Naive thymus-derived CD4-positive, alpha-beta T cell (primary cell): ENCODE measurements around the gene MMD2. TPM values are rescaled to one million over a fixed set of nuclear protein-coding genes. Genes with fewer than 3 reads are reported as not detected.

Source experiments
- ATAC-seq: fragments of 150-1000 bp; cut with Tn5 transposase; 2 replicates; pipeline ENCODE4 v1.10.0; 2021; ENCODE audit warnings: mild to moderate bottlenecking, moderate library complexity
- CTCF ChIA-PET: fragments of 350-600 bp; sonication (Branson Sonifier 250); formaldehyde crosslinking; loops from one replicate; lab custom pipeline; 2021; ENCODE audit warnings: antibody characterized with exemption; lab: Charles Lee
- POLR2A ChIA-PET: fragments of 350-600 bp; sonication (Branson Sonifier 250); formaldehyde crosslinking; loops from one replicate; lab custom pipeline; 2021; ENCODE audit warnings: antibody characterized with exemption, inconsistent platforms; lab: Charles Lee
- DNase-seq, 9 donors: peaks; one replicate each; pipeline versions ENCODE4 v3.0.0 to v3.0.0-alpha.2; 2020 to 2022; ENCODE audit warnings: mixed read lengths in 1 of 9
- H3K27ac ChIP-seq: one replicate; pipeline ENCODE4 v1.7.0; 2013; ENCODE audit warnings: mild to moderate bottlenecking, low read depth, low read length, moderate library complexity
- H3K27me3 ChIP-seq, 2 donors: one replicate each; pipeline ENCODE4 v1.7.0; 2013; ENCODE audit warnings: low read length in 2 of 2, mild to moderate bottlenecking in 2 of 2, moderate library complexity in 2 of 2; ENCODE audit not compliant: control insufficient read depth in 2 of 2, insufficient read depth in 2 of 2
- H3K36me3 ChIP-seq, 3 experiments: 1 replicate in 2 of 3; 2 replicates in 1 of 3; pipeline ENCODE4 v1.7.0; 2013; ENCODE audit warnings: low read length in 3 of 3, mild to moderate bottlenecking in 3 of 3, moderate library complexity in 1 of 3; ENCODE audit not compliant: insufficient read depth in 3 of 3, control insufficient read depth in 2 of 3
- H3K4me1 ChIP-seq, 2 donors: one replicate each; pipeline ENCODE4 v1.7.0; 2013; ENCODE audit warnings: low read length in 2 of 2, mild to moderate bottlenecking in 2 of 2, moderate library complexity in 1 of 2; ENCODE audit not compliant: control insufficient read depth in 2 of 2, insufficient read depth in 2 of 2
- H3K4me3 ChIP-seq: 2 replicates; pipeline ENCODE4 v1.7.0; 2013; ENCODE audit warnings: mild to moderate bottlenecking, low read length
- H3K9me3 ChIP-seq, 3 experiments: 1 replicate in 2 of 3; 2 replicates in 1 of 3; pipeline ENCODE4 v1.7.0; 2013; ENCODE audit warnings: low read length in 3 of 3; ENCODE audit not compliant: control insufficient read depth in 2 of 3
- H3K27ac Mint-ChIP-seq, 9 donors: one replicate each; pipeline ENCODE4 v1.8.0; 2020 to 2022; ENCODE audit warnings: mixed read lengths in 9 of 9, mild to moderate bottlenecking in 8 of 9, moderate library complexity in 5 of 9, inconsistent platforms in 2 of 9
- H3K27me3 Mint-ChIP-seq, 5 donors: one replicate each; pipeline ENCODE4 v1.8.0; 2021 to 2022; ENCODE audit warnings: mixed read lengths in 5 of 5, mild to moderate bottlenecking in 1 of 5
- H3K36me3 Mint-ChIP-seq, 5 donors: one replicate each; pipeline ENCODE4 v1.8.0; 2020 to 2022; ENCODE audit warnings: mixed read lengths in 5 of 5, mild to moderate bottlenecking in 3 of 5, inconsistent platforms in 1 of 5
- H3K4me1 Mint-ChIP-seq, 7 donors: one replicate each; pipeline ENCODE4 v1.8.0; 2020 to 2022; ENCODE audit warnings: mixed read lengths in 7 of 7, mild to moderate bottlenecking in 3 of 7, inconsistent platforms in 1 of 7
- H3K4me3 Mint-ChIP-seq, 10 donors: one replicate each; pipeline ENCODE4 v1.8.0; 2020 to 2022; ENCODE audit warnings: mild to moderate bottlenecking in 10 of 10, mixed read lengths in 10 of 10, moderate library complexity in 6 of 10, inconsistent platforms in 2 of 10
- H3K9me3 Mint-ChIP-seq, 11 donors: one replicate each; pipeline ENCODE4 v1.8.0; 2020 to 2022; ENCODE audit warnings: mixed read lengths in 11 of 11, mild to moderate bottlenecking in 4 of 11, inconsistent platforms in 1 of 11, moderate library complexity in 1 of 11
- intact Hi-C, 2 donors: fragments of 100-400 bp; cut with micrococcal nuclease; formaldehyde crosslinking; loops; one replicate each; pipeline ENCODE4 v1.15.1; 2023
- polyA plus RNA-seq, 2 donors: library from polyadenylated mRNA; unstranded; fragments of 300-500 nt; fragmentation: Illumina TruSeq; gene quantifications; one replicate each; pipeline ENCODE4 v1.2.3, GENCODE V29; 2021
- total RNA-seq, 6 experiments: library from RNA in 5 of 6; stranded (reverse) in 5 of 6; gene quantifications; 1 replicate in 5 of 6; 2 replicates in 1 of 6; pipeline ENCODE4 v1.2.3 and lab custom pipeline; 2021 to 2026

The MMD2 gene
- total and polyA plus RNA-seq, 7 experiments from 2014 or later: not detected

- Mint-ChIP-seq H3K27ac (no peak overlapping the region), H3K4me1 (peaks cover 0 to 1% (median 0%) of the 10 kb centered on the region in 7 donors), H3K9me3 (peaks cover 0 to 25% (median 12%) of the 10 kb centered on the region in 11 donors), H3K36me3 (peaks cover 0 to 3% (median 0%) of the 10 kb centered on the region in 5 donors), H3K27me3 (peaks cover 3 to 45% (median 33%) of the 10 kb centered on the region in 5 donors), H3K4me3 (no peak overlapping the region)
- H3K4me3 ChIP-seq: no peak overlapping the region
- no peaks in the 10 kb centered on the region for H3K36me3 ChIP-seq
- CTCF ChIA-PET: no interaction called here
- no peak overlapping the region for H3K27ac ChIP-seq
- ATAC-seq (no peak), DNase-seq (no peak)
- no peaks in the 10 kb centered on the region for H3K9me3 ChIP-seq
- POLR2A ChIA-PET: no interaction called here
- intact Hi-C loops: no loop called here
- no peaks in the 10 kb centered on the region for H3K4me1 ChIP-seq
- H3K27me3 ChIP-seq: no peaks in the 10 kb centered on the region
These were observed 10.6 kb downstream of the MMD2 start for GRCh38 chr7:4948402-4948801.

GRCh38 chr7:4945949-4946348 lies 13.0 kb downstream of the MMD2 start:
- no peaks in the 10 kb centered on the region for H3K4me1 ChIP-seq
- ATAC-seq (no peak), DNase-seq (no peak)
- intact Hi-C loops: no loop called here
- ChIA-PET CTCF (no interaction called here), POLR2A (no interaction called here)
- no peak overlapping the region for H3K27ac Mint-ChIP-seq
- no peaks in the 10 kb centered on the region for H3K36me3 Mint-ChIP-seq
- H3K9me3 ChIP-seq: no peaks in the 10 kb centered on the region
- H3K27ac ChIP-seq: no peak overlapping the region
- no peaks in the 10 kb centered on the region for H3K36me3 ChIP-seq
- no peak overlapping the region for H3K4me3 Mint-ChIP-seq
- no peak overlapping the region for H3K4me3 ChIP-seq
- H3K27me3 Mint-ChIP-seq: peaks cover 0 to 26% (median 21%) of the 10 kb centered on the region in 5 donors
- peaks cover 0 to 22% (median 12%) of the 10 kb centered on the region in 11 donors for H3K9me3 Mint-ChIP-seq
- peaks cover 0 to 1% (median 0%) of the 10 kb centered on the region in 7 donors for H3K4me1 Mint-ChIP-seq
- no peaks in the 10 kb centered on the region for H3K27me3 ChIP-seq

- H3K4me1 ChIP-seq: no peaks in the 10 kb centered on the region
- ChIA-PET CTCF (no interaction called here), POLR2A (no interaction called here)
- no peaks in the 10 kb centered on the region for H3K27me3 ChIP-seq
- no peak for DNase-seq
- peaks cover 0 to 1% (median 0%) of the 10 kb centered on the region in 7 donors for H3K4me1 Mint-ChIP-seq
- no peak overlapping the region for H3K27ac ChIP-seq
- H3K27me3 Mint-ChIP-seq: peaks cover 0 to 23% (median 13%) of the 10 kb centered on the region in 5 donors
- H3K27ac Mint-ChIP-seq: no peak overlapping the region
- no peaks in the 10 kb centered on the region for H3K36me3 Mint-ChIP-seq
- no peak overlapping the region for H3K4me3 Mint-ChIP-seq
- no peaks in the 10 kb centered on the region for H3K9me3 ChIP-seq
- no peaks in the 10 kb centered on the region for H3K36me3 ChIP-seq
- intact Hi-C loops: no loop called here
- ATAC-seq: no peak
- no peak overlapping the region for H3K4me3 ChIP-seq
- H3K9me3 Mint-ChIP-seq: peaks cover 0 to 22% (median 11%) of the 10 kb centered on the region in 11 donors
These were observed 14.0 kb downstream of the MMD2 start for GRCh38 chr7:4944939-4945338.

GRCh38 chr7:4943297-4943696 lies 15.7 kb downstream of the MMD2 start:
- Histone ChIP-seq H3K4me1 (no peaks in the 10 kb centered on the region), H3K9me3 (no peaks in the 10 kb centered on the region), H3K4me3 (no peak overlapping the region), H3K36me3 (no peaks in the 10 kb centered on the region), H3K27ac (no peak overlapping the region), H3K27me3 (no peaks in the 10 kb centered on the region)
- H3K4me1 Mint-ChIP-seq: peaks cover 0 to 1% (median 0%) of the 10 kb centered on the region in 7 donors
- no peak overlapping the region for H3K27ac Mint-ChIP-seq
- peaks cover 0 to 8% (median 5%) of the 10 kb centered on the region in 11 donors for H3K9me3 Mint-ChIP-seq
- no peaks in the 10 kb centered on the region for H3K36me3 Mint-ChIP-seq
- peaks cover 0 to 21% (median 9%) of the 10 kb centered on the region in 5 donors for H3K27me3 Mint-ChIP-seq
- POLR2A ChIA-PET: no interaction called here
- CTCF ChIA-PET: no interaction called here
- intact Hi-C loops: no loop called here
- ATAC-seq: no peak
- DNase-seq: no peak
- no peak overlapping the region for H3K4me3 Mint-ChIP-seq

GRCh38 chr7:4939971-4940728 lies 18.8 kb downstream of the MMD2 start:
- intact Hi-C loops: no loop called here
- H3K4me1 Mint-ChIP-seq: no peaks in the 10 kb centered on the region

GRCh38 chr7:4937411-4937810 lies 21.6 kb downstream of the MMD2 start:
- Mint-ChIP-seq H3K4me1 (no peaks in the 10 kb centered on the region), H3K36me3 (no peaks in the 10 kb centered on the region), H3K27ac (no peak overlapping the region), H3K9me3 (no peaks in the 10 kb centered on the region), H3K4me3 (no peak overlapping the region), H3K27me3 (peaks cover 0 to 4% (median 0%) of the 10 kb centered on the region in 5 donors)
- no peaks in the 10 kb centered on the region for H3K27me3 ChIP-seq
- no peak overlapping the region for H3K4me3 ChIP-seq
- H3K27ac ChIP-seq: no peak overlapping the region
- no peaks in the 10 kb centered on the region for H3K4me1 ChIP-seq
- CTCF ChIA-PET: no interaction called here
- intact Hi-C loops: no loop called here
- ATAC-seq (no peak), DNase-seq (no peak)
- H3K36me3 ChIP-seq: no peaks in the 10 kb centered on the region
- POLR2A ChIA-PET: no interaction called here
- no peaks in the 10 kb centered on the region for H3K9me3 ChIP-seq

More at GRCh38 chr7:4939971-4940728, 18.8 kb downstream of the MMD2 start:
- CTCF ChIA-PET: no interaction called here
- Mint-ChIP-seq H3K27ac (no peak overlapping the region), H3K27me3 (peaks cover 0 to 12% (median 0%) of the 10 kb centered on the region in 5 donors), H3K4me3 (no peak overlapping the region), H3K36me3 (no peaks in the 10 kb centered on the region), H3K9me3 (no peaks in the 10 kb centered on the region)
- POLR2A ChIA-PET: no interaction called here
- no peak for DNase-seq
- H3K27me3 ChIP-seq: no peaks in the 10 kb centered on the region
- H3K4me3 ChIP-seq: no peak overlapping the region
- H3K4me1 ChIP-seq: no peaks in the 10 kb centered on the region
- no peak overlapping the region for H3K27ac ChIP-seq
- no peaks in the 10 kb centered on the region for H3K9me3 ChIP-seq
- H3K36me3 ChIP-seq: no peaks in the 10 kb centered on the region
- no peak for ATAC-seq
